Neural progenitor cell (in vitro differentiated cells): ENCODE measurements around the gene MS4A18. TPM values are rescaled to one million over a fixed set of nuclear protein-coding genes. Genes with fewer than 3 reads are reported as not detected.
A peak's percentile ranks its signal among the peaks of the same experiment; 100 is the strongest.

ENCODE experiments used
- DNase-seq: peaks from one replicate; pipeline ENCODE4 v3.0.0-alpha.2; 2016; ENCODE audit warnings: low spot score
- H2AFZ ChIP-seq: fragments of 200-600 bp; sonication (generic); replicated peaks from 2 replicates; pipeline ENCODE4 v1.6.1; 2016; ENCODE audit warnings: antibody characterized with exemption
- H3F3A ChIP-seq: fragments of 200-600 bp; sonication (generic); 2 replicates; pipeline ENCODE4 v1.6.1; 2016; ENCODE audit warnings: antibody characterized with exemption, low read depth
- H3K27ac ChIP-seq: fragments of 200-600 bp; sonication (generic); 2 replicates; pipeline ENCODE4 v1.5.1; 2016; ENCODE audit warnings: mild to moderate bottlenecking
- H3K27me3 ChIP-seq: fragments of 200-600 bp; sonication (generic); 2 replicates; pipeline ENCODE4 v1.6.1; 2016; ENCODE audit warnings: mild to moderate bottlenecking, moderate library complexity
- H3K36me3 ChIP-seq: fragments of 200-600 bp; sonication (generic); 2 replicates; pipeline ENCODE4 v1.5.1; 2016
- H3K4me1 ChIP-seq: fragments of 200-600 bp; sonication (generic); 2 replicates; pipeline ENCODE4 v1.6.1; 2016; ENCODE audit warnings: mixed run types
- H3K4me2 ChIP-seq: fragments of 200-600 bp; sonication (generic); 2 replicates; pipeline ENCODE4 v1.6.1; 2016
- H3K4me3 ChIP-seq: fragments of 200-600 bp; sonication (generic); 2 replicates; pipeline ENCODE4 v1.5.1; 2016
- H3K79me2 ChIP-seq: fragments of 200-600 bp; sonication (generic); 2 replicates; pipeline ENCODE4 v1.6.1; 2016; ENCODE audit warnings: low read depth
- H3K9ac ChIP-seq: fragments of 200-600 bp; sonication (generic); 2 replicates; pipeline ENCODE4 v1.6.1; 2016
- H3K9me3 ChIP-seq: fragments of 200-600 bp; sonication (generic); 2 replicates; pipeline ENCODE4 v1.5.1; 2016; ENCODE audit warnings: low read depth
- H4K20me1 ChIP-seq: fragments of 200-600 bp; sonication (generic); 2 replicates; pipeline ENCODE4 v1.6.1; 2016; ENCODE audit warnings: low read depth
- H3K27ac Mint-ChIP-seq: 3 replicates; pipeline ENCODE4 v1.8.0; 2021; ENCODE audit warnings: mixed read lengths
- H3K27me3 Mint-ChIP-seq: 2 replicates; pipeline ENCODE4 v1.8.0; 2022; ENCODE audit warnings: low read depth, mild to moderate bottlenecking, inconsistent platforms, moderate library complexity, mixed read lengths; ENCODE audit not compliant: insufficient read depth
- H3K36me3 Mint-ChIP-seq: 3 replicates; pipeline ENCODE4 v1.8.0; 2021; ENCODE audit warnings: mixed read lengths
- H3K4me1 Mint-ChIP-seq: 3 replicates; pipeline ENCODE4 v1.8.0; 2021; ENCODE audit warnings: mixed read lengths
- H3K4me3 Mint-ChIP-seq: 3 replicates; pipeline ENCODE4 v1.8.0; 2021; ENCODE audit warnings: mild to moderate bottlenecking, moderate library complexity, mixed read lengths
- H3K9me3 Mint-ChIP-seq: 3 replicates; pipeline ENCODE4 v1.8.0; 2020; ENCODE audit warnings: mixed read lengths
- EZH2 ChIP-seq: fragments of 200-600 bp; sonication (generic); IDR thresholded peaks from 2 replicates; pipeline ENCODE4 v1.6.1; 2017; ENCODE audit warnings: antibody characterized with exemption, mild to moderate bottlenecking, moderate library complexity
- EZH2phosphoT487 ChIP-seq: fragments of 200-600 bp; sonication (generic); IDR thresholded peaks from 2 replicates; pipeline ENCODE4 v1.6.1; 2017; ENCODE audit warnings: antibody characterized with exemption
- total RNA-seq: library from RNA; depleted of rRNA; stranded (reverse); fragments of >200 nt; gene quantifications from 2 replicates; pipeline ENCODE4 v1.2.3, GENCODE V29; 2015; ENCODE audit warnings: low replicate concordance
- TF ChIP-seq, protein P1 (sequence below): fragments of 200-600 bp; sonication (generic); IDR thresholded peaks from 2 replicates; pipeline ENCODE4 v1.5.1; 2017; ENCODE audit warnings: antibody characterized with exemption, mild to moderate bottlenecking

MS4A18 gene
- total RNA-seq, 1 donor from 2014 or later, result not detected

GRCh38 chr11:60700689-60701468 is 23.6 kb upstream of the MS4A18 start:
- Histone ChIP-seq H3K36me3 (no peaks in the 10 kb centered on the region), H3K4me1 (peaks cover 4% of the 10 kb centered on the region), H3K4me2 (peak overlapping the region; percentile 35), H3K79me2 (no peaks in the 10 kb centered on the region), H3K9ac (no peak overlapping the region), H2AFZ (peak overlapping the region; percentile 99), H4K20me1 (no peaks in the 10 kb centered on the region), H3K4me3 (no peak overlapping the region), H3K9me3 (no peaks in the 10 kb centered on the region), H3F3A (no peaks in the 10 kb centered on the region), H3K27ac (no peak overlapping the region), H3K27me3 (no peaks in the 10 kb centered on the region)
- Mint-ChIP-seq H3K36me3 (no peaks in the 10 kb centered on the region), H3K27ac (peak overlapping the region; percentile 28), H3K4me1 (peaks cover 10% of the 10 kb centered on the region), H3K4me3 (no peak overlapping the region), H3K9me3 (no peaks in the 10 kb centered on the region), H3K27me3 (no peaks in the 10 kb centered on the region)
- TF ChIP-seq, protein P1, sequence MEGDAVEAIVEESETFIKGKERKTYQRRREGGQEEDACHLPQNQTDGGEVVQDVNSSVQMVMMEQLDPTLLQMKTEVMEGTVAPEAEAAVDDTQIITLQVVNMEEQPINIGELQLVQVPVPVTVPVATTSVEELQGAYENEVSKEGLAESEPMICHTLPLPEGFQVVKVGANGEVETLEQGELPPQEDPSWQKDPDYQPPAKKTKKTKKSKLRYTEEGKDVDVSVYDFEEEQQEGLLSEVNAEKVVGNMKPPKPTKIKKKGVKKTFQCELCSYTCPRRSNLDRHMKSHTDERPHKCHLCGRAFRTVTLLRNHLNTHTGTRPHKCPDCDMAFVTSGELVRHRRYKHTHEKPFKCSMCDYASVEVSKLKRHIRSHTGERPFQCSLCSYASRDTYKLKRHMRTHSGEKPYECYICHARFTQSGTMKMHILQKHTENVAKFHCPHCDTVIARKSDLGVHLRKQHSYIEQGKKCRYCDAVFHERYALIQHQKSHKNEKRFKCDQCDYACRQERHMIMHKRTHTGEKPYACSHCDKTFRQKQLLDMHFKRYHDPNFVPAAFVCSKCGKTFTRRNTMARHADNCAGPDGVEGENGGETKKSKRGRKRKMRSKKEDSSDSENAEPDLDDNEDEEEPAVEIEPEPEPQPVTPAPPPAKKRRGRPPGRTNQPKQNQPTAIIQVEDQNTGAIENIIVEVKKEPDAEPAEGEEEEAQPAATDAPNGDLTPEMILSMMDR, result peak; percentile 64
- no peak for TF ChIP-seq EZH2phosphoT487
- peak; percentile 72 for DNase-seq

DNA sequence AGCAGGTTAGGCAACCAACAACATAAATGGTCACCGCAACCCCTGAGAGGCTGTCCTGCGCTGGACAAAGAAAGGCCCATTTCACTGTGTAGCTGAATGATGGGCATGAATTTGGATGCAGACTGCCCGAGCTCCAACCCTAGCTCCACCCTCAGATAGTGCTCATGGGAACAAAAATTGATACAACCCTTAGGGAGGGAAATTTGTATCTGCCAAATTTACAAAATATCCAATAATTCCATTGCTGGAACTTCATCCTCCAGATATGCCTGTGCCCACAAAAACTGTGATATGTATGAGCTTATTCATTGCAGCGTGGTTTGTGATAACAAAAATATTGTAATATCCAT is 23.1 kb upstream of the MS4A18 start:
- Histone ChIP-seq H4K20me1 (no peaks in the 10 kb centered on the region), H3K9me3 (no peaks in the 10 kb centered on the region), H3F3A (no peaks in the 10 kb centered on the region), H2AFZ (peak overlapping the region; percentile 99), H3K4me2 (peak overlapping the region; percentile 35), H3K4me1 (peaks cover 4% of the 10 kb centered on the region), H3K36me3 (no peaks in the 10 kb centered on the region), H3K9ac (no peak overlapping the region), H3K27ac (no peak overlapping the region), H3K27me3 (no peaks in the 10 kb centered on the region), H3K4me3 (no peak overlapping the region), H3K79me2 (no peaks in the 10 kb centered on the region)
- H3K4me3 Mint-ChIP-seq, result no peak overlapping the region
- peaks cover 10% of the 10 kb centered on the region for H3K4me1 Mint-ChIP-seq
- no peaks in the 10 kb centered on the region for H3K9me3 Mint-ChIP-seq
- no peaks in the 10 kb centered on the region for H3K36me3 Mint-ChIP-seq
- H3K27ac Mint-ChIP-seq, result no peak overlapping the region
- TF ChIP-seq, protein P1, result no peak
- TF ChIP-seq EZH2 (no peak), EZH2phosphoT487 (no peak)
- DNase-seq, result no peak
- H3K27me3 Mint-ChIP-seq, result no peaks in the 10 kb centered on the region

GRCh38 chr11:60703374-60703773 is 21.1 kb upstream of the MS4A18 start:
- H3K4me2 ChIP-seq, result no peak overlapping the region
- no peak for TF ChIP-seq EZH2
- TF ChIP-seq, protein P1, result no peak
- TF ChIP-seq EZH2phosphoT487, result no peak
- no peaks in the 10 kb centered on the region for H3K36me3 Mint-ChIP-seq
- DNase-seq, result no peak
- H3K4me3 ChIP-seq, result no peak overlapping the region
- peaks cover 4% of the 10 kb centered on the region for H3K4me1 ChIP-seq
- no peaks in the 10 kb centered on the region for H3K27me3 ChIP-seq
- no peak overlapping the region for H3K27ac Mint-ChIP-seq
- H3K9ac ChIP-seq, result no peak overlapping the region
- H2AFZ ChIP-seq, result no peak overlapping the region
- H3K27ac ChIP-seq, result no peak overlapping the region
- no peak overlapping the region for H3K4me3 Mint-ChIP-seq
- H3K9me3 ChIP-seq, result no peaks in the 10 kb centered on the region
- no peaks in the 10 kb centered on the region for H3K79me2 ChIP-seq
- H4K20me1 ChIP-seq, result no peaks in the 10 kb centered on the region
- no peaks in the 10 kb centered on the region for H3K9me3 Mint-ChIP-seq
- H3K27me3 Mint-ChIP-seq, result peaks cover 2% of the 10 kb centered on the region
- H3K4me1 Mint-ChIP-seq, result peaks cover 10% of the 10 kb centered on the region
- no peaks in the 10 kb centered on the region for H3K36me3 ChIP-seq
- no peaks in the 10 kb centered on the region for H3F3A ChIP-seq
